ENCODE data around the gene MSH3.
"Not testable (repeated sequence)": the region's sequence is repeated elsewhere in the genome, so short reads cannot be mapped to it uniquely, and the experiment has no call there.

MSH3 gene

GRCh38 chr5:80656425-80656824 lies 2.0 kb downstream of the MSH3 start:
- DNase-seq (ENCODE audit: low spot score): no peak

GRCh38 chr5:80659106-80659505 lies 4.7 kb downstream of the MSH3 start:
- no peak for DNase-seq (ENCODE audit: low spot score)

GRCh38 chr5:80660661-80661060 lies 6.2 kb downstream of the MSH3 start:
- not testable (repeated sequence) for DNase-seq (ENCODE audit: low spot score)

GRCh38 chr5:80662108-80662507 lies 7.7 kb downstream of the MSH3 start:
- no peak for DNase-seq (ENCODE audit: low spot score)

- no peak for DNase-seq (ENCODE audit: low spot score)
Observed at GRCh38 chr5:80665057-80665456, 10.6 kb downstream of the MSH3 start.

- no peak for DNase-seq (ENCODE audit: low spot score)
Observed at GRCh38 chr5:80667384-80667783, 12.9 kb downstream of the MSH3 start.

GRCh38 chr5:80668016-80668969 lies 13.8 kb downstream of the MSH3 start:
- DNase-seq (ENCODE audit: low spot score): no peak

- peak; percentile 83 for DNase-seq (ENCODE audit: low spot score)
Observed at GRCh38 chr5:80672140-80672736, 17.8 kb downstream of the MSH3 start.

- DNase-seq (ENCODE audit: low spot score): no peak
Observed at GRCh38 chr5:80676706-80677105, 22.3 kb downstream of the MSH3 start.

- peak; percentile 5 for DNase-seq (ENCODE audit: low spot score)
Observed at GRCh38 chr5:80686757-80687156, 32.3 kb downstream of the MSH3 start.

GRCh38 chr5:80688648-80689420 lies 34.4 kb downstream of the MSH3 start:
- no peak for DNase-seq (ENCODE audit: low spot score)

- DNase-seq (ENCODE audit: low spot score): no peak
Observed at GRCh38 chr5:80689627-80690026, 35.2 kb downstream of the MSH3 start.

- no peak for DNase-seq (ENCODE audit: low spot score)
Observed at GRCh38 chr5:80695666-80696065, 41.2 kb downstream of the MSH3 start.

GRCh38 chr5:80696450-80696849 lies 42.0 kb downstream of the MSH3 start:
- DNase-seq (ENCODE audit: low spot score): no peak

GRCh38 chr5:80697100-80697499 lies 42.6 kb downstream of the MSH3 start:
- DNase-seq (ENCODE audit: low spot score): no peak

GRCh38 chr5:80698369-80698768 lies 43.9 kb downstream of the MSH3 start:
- no peak for DNase-seq (ENCODE audit: low spot score)

- DNase-seq (ENCODE audit: low spot score): no peak
Observed at GRCh38 chr5:80701597-80701996, 47.1 kb downstream of the MSH3 start.

- no peak for DNase-seq (ENCODE audit: low spot score)
Observed at GRCh38 chr5:80703291-80703690, 48.8 kb downstream of the MSH3 start.

GRCh38 chr5:80703747-80704146 lies 49.3 kb downstream of the MSH3 start:
- no peak for DNase-seq (ENCODE audit: low spot score)

GRCh38 chr5:80704221-80704620 lies 49.8 kb downstream of the MSH3 start:
- DNase-seq (ENCODE audit: low spot score): no peak

GRCh38 chr5:80705216-80705769 lies 50.8 kb downstream of the MSH3 start:
- no peak for DNase-seq (ENCODE audit: low spot score)

GRCh38 chr5:80705801-80706200 lies 51.3 kb downstream of the MSH3 start:
- DNase-seq (ENCODE audit: low spot score): no peak
